ENCODE results near the gene ZBTB37. TPM values are rescaled to one million over a fixed set of nuclear protein-coding genes. Genes with fewer than 3 reads are reported as not detected.
"Not testable (repeated sequence)": the region's sequence is repeated elsewhere in the genome, so short reads cannot be mapped to it uniquely, and the experiment has no call there.

Gene ZBTB37
- total RNA-seq, 1 donor from 2014 or later: 15.7 TPM

DNA sequence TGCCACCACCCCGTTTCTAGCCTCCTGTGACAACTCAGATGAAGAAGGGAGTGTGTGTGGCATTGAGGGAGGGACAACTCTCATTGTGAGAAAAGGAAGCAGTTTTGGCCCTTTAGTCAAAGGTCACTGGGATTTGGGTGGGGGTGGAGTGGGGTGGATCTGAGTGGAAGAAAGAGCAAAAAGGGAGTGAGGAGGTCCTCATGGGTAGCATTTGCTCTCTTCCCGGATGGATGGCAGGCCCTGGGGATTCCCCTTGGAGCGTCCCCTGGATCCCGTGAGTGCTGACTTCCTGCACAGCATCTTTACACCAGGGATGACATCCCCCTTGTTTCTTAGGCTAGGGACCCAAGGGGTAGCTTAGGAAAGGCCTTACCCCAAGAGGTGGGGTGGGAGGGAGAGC lies 48.5 kb downstream of the ZBTB37 start:
- H3K27me3 Mint-ChIP-seq (ENCODE audit: low read depth): no peaks in the 10 kb centered on the region
- no peak overlapping the region for H3K4me3 Mint-ChIP-seq
- no peaks in the 10 kb centered on the region for H3K9me3 Mint-ChIP-seq
- H3K27ac Mint-ChIP-seq (ENCODE audit: unreplicated experiment): no peak overlapping the region
- H3K4me1 Mint-ChIP-seq: no peaks in the 10 kb centered on the region
- no peak for DNase-seq (ENCODE audit: low read depth, low spot score)
- no peak for TF ChIP-seq CTCF (conservative IDR thresholded peaks at IDR 0.05)
- no peaks in the 10 kb centered on the region for H3K36me3 Mint-ChIP-seq (ENCODE audit: low read depth)

DNA sequence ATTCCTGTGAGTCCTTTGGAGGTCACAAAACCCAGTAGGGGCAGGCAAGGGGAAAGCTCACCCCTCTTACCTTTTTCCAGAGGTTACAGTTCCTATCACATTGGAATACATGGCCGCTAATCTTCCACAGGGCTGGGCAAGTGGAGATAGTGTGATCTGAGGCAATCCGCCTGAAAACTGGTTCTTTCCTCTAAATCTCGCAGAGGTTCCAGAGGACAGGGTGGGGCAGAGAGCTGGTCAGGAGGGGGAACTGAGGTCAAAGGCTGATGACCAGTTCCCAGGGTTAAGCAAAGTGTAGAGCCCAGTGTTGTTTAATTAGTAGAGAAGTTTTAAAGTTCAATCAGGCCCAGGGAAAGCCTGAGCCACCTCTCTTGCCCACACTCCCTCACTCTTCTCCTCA lies 49.0 kb downstream of the ZBTB37 start, which contains the start of gene SERPINC1:
Gene SERPINC1 (minus strand): TSS at position 179 of the 400 bp plus-strand sequence. CDS start 68 bp downstream, at position 111.
- TF ChIP-seq CTCF (conservative IDR thresholded peaks at IDR 0.05): no peak
- DNase-seq (ENCODE audit: low read depth, low spot score): no peak
- H3K4me3 Mint-ChIP-seq: no peak within 1 kb of the TSS
- no peak within 1 kb of the TSS for H3K27ac Mint-ChIP-seq (ENCODE audit: unreplicated experiment)
- no peaks in the 10 kb centered on the region for H3K9me3 Mint-ChIP-seq
- H3K4me1 Mint-ChIP-seq: no peaks in the 10 kb centered on the region
- H3K36me3 Mint-ChIP-seq (ENCODE audit: low read depth): no peaks in the 10 kb centered on the region
- no peaks in the 10 kb centered on the region for H3K27me3 Mint-ChIP-seq (ENCODE audit: low read depth)

DNA sequence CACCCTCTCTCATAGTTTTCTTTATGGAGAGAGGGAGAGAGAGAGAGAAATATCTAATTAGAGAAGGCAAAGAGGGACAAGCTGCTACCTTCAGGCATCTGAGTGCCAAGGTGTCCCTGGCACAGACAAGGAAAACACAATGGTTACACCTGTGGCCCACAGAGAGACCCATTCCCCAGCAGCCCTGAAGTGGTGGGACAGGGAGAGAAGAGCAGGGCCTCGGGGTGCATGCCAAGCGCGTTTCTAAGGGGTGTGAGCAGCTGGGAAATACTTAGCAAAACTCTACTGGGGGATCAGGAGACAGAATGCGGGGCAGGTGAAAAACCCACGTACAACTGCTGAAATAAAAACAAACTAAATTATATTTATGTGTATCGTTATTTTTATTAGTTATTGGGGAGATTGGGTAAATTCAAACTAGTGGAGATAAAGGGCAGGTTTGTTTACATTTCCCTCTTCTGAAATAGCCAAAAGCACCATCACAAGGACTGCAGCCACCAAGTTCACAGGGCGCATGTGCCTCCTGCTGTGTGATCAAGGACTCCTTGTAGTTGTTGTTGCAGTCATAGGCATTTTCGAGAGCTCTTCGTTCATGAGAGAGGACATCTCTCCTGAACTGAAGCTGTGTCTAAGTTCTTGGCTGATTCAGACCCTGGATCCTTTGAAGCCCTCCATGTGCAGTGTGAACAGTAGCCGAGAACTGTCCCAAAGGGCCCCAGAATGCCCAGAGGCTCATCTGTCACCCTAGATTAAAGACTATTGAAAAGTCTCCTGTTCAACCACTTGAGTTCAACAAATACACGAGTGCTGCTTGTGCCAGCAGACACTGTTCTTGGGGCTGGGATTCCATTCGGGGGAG lies 49.7 kb downstream of the ZBTB37 start:
- no peaks in the 10 kb centered on the region for H3K4me1 Mint-ChIP-seq
- H3K27ac Mint-ChIP-seq (ENCODE audit: unreplicated experiment): no peak overlapping the region
- no peaks in the 10 kb centered on the region for H3K36me3 Mint-ChIP-seq (ENCODE audit: low read depth)
- no peak overlapping the region for H3K4me3 Mint-ChIP-seq
- no peaks in the 10 kb centered on the region for H3K27me3 Mint-ChIP-seq (ENCODE audit: low read depth)
- TF ChIP-seq CTCF (conservative IDR thresholded peaks at IDR 0.05): no peak
- H3K9me3 Mint-ChIP-seq: no peaks in the 10 kb centered on the region
- DNase-seq (ENCODE audit: low read depth, low spot score): no peak

DNA sequence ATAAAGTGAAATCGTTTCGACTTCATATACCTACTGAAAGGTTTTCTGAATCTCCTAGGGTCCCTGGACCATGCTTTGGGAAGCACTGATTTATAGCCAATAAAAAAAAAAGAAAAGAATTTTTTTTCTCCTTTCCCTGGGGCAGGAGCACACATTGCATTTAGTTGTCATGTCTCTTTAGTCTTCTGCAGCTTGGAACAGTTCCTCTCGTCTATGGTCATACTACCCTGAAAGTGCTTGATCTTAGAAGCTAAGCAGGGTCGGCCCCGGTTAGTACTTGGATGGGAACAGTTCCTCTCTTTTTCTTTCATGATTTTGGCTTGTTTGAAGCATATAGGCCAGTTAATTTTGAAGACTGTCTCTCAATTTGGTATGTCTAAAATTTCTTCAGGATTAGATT lies 52.7 kb downstream of the ZBTB37 start:
- DNase-seq (ENCODE audit: low read depth, low spot score): no peak
- H3K4me3 Mint-ChIP-seq: no peak overlapping the region
- H3K4me1 Mint-ChIP-seq: no peaks in the 10 kb centered on the region
- no peaks in the 10 kb centered on the region for H3K27me3 Mint-ChIP-seq (ENCODE audit: low read depth)
- no peaks in the 10 kb centered on the region for H3K36me3 Mint-ChIP-seq (ENCODE audit: low read depth)
- no peaks in the 10 kb centered on the region for H3K9me3 Mint-ChIP-seq
- H3K27ac Mint-ChIP-seq (ENCODE audit: unreplicated experiment): no peak overlapping the region
- no peak for TF ChIP-seq CTCF (conservative IDR thresholded peaks at IDR 0.05)

- Mint-ChIP-seq H3K9me3 (no peaks in the 10 kb centered on the region), H3K36me3 (ENCODE audit: low read depth) (peaks cover 3% of the 10 kb centered on the region), H3K27me3 (ENCODE audit: low read depth) (no peaks in the 10 kb centered on the region), H3K4me1 (no peaks in the 10 kb centered on the region), H3K4me3 (no peak overlapping the region), H3K27ac (ENCODE audit: unreplicated experiment) (no peak overlapping the region)
- no peak for TF ChIP-seq CTCF (conservative IDR thresholded peaks at IDR 0.05)
- no peak for DNase-seq (ENCODE audit: low read depth, low spot score)
Observed at GRCh38 chr1:173925306-173926242, 57.4 kb downstream of the ZBTB37 start.

GRCh38 chr1:173930541-173930940 lies 62.4 kb downstream of the ZBTB37 start:
- DNase-seq (ENCODE audit: low read depth, low spot score); H3K4me1 Mint-ChIP-seq; H3K9me3 Mint-ChIP-seq; H3K27ac Mint-ChIP-seq (ENCODE audit: unreplicated experiment); H3K36me3 Mint-ChIP-seq (ENCODE audit: low read depth); H3K27me3 Mint-ChIP-seq (ENCODE audit: low read depth); H3K4me3 Mint-ChIP-seq: not testable (repeated sequence)

Data from neural crest cell (in vitro differentiated cells).